Lower lobe of right lung (tissue), 2 donors: Measurements from ENCODE around the gene SULT1B1. TPM values are rescaled to one million over a fixed set of nuclear protein-coding genes. Genes with fewer than 3 reads are reported as not detected.
A peak's percentile ranks its signal among the peaks of the same experiment; 100 is the strongest.

Experiments
- ATAC-seq, 2 donors: fragments of 200-7000 bp; cut with Tn5 transposase; one replicate each; pipeline ENCODE4 v1.9.1; 2020 to 2022; ENCODE audit warnings: mild to moderate bottlenecking in 2 of 2, moderate library complexity in 2 of 2
- DNase-seq: peaks from one replicate; pipeline ENCODE4 v3.0.0-alpha.2; 2020
- H3K27ac ChIP-seq: fragments of 200-600 bp; one replicate; pipeline ENCODE4 v1.8.0; 2022
- H3K27me3 ChIP-seq: fragments of 200-600 bp; one replicate; pipeline ENCODE4 v1.8.0; 2022; ENCODE audit warnings: low read depth
- H3K36me3 ChIP-seq: fragments of 200-600 bp; one replicate; pipeline ENCODE4 v1.8.0; 2022; ENCODE audit warnings: mild to moderate bottlenecking
- H3K4me1 ChIP-seq: fragments of 200-600 bp; one replicate; pipeline ENCODE4 v1.8.0; 2022
- H3K4me3 ChIP-seq: fragments of 200-600 bp; one replicate; pipeline ENCODE4 v1.8.0; 2022; ENCODE audit warnings: mild to moderate bottlenecking
- H3K9me3 ChIP-seq: fragments of 200-600 bp; one replicate; pipeline ENCODE4 v1.8.0; 2022
- intact Hi-C: fragments of 100-400 bp; cut with DNase I; formaldehyde crosslinking; loops from one replicate; pipeline ENCODE4 v1.11.0; 2022
- total RNA-seq: library from RNA; stranded (reverse); fragmentation: NEBNext Ultra II Directional; extraction: Animal tissue kit (Norgen Biotek cat#: 25700); gene quantifications from one replicate; pipeline ENCODE4 v1.2.1, GENCODE V29; 2021
- TF ChIP-seq, protein P1 (sequence below): fragments of 200-600 bp; IDR thresholded peaks from one replicate; pipeline ENCODE4 v1.8.0; 2022; ENCODE audit warnings: antibody characterized with exemption, mild to moderate bottlenecking
- donor health status: DM: no; HTN: yes; CAD: no; lungs with severe emphysema.

The SULT1B1 gene
- total RNA-seq, 1 donor from 2014 or later, result 10.9 TPM

GRCh38 chr4:69786547-69786946 lies 26.1 kb upstream of the SULT1B1 start:
- ATAC-seq (no peak), DNase-seq (no peak)
- no peak overlapping the region for H3K27ac ChIP-seq
- H3K27me3 ChIP-seq, result no peaks in the 10 kb centered on the region
- H3K4me3 ChIP-seq, result no peak overlapping the region
- intact Hi-C loops, result no loop called here
- H3K36me3 ChIP-seq, result no peaks in the 10 kb centered on the region
- H3K9me3 ChIP-seq, result no peaks in the 10 kb centered on the region
- TF ChIP-seq, protein P1, sequence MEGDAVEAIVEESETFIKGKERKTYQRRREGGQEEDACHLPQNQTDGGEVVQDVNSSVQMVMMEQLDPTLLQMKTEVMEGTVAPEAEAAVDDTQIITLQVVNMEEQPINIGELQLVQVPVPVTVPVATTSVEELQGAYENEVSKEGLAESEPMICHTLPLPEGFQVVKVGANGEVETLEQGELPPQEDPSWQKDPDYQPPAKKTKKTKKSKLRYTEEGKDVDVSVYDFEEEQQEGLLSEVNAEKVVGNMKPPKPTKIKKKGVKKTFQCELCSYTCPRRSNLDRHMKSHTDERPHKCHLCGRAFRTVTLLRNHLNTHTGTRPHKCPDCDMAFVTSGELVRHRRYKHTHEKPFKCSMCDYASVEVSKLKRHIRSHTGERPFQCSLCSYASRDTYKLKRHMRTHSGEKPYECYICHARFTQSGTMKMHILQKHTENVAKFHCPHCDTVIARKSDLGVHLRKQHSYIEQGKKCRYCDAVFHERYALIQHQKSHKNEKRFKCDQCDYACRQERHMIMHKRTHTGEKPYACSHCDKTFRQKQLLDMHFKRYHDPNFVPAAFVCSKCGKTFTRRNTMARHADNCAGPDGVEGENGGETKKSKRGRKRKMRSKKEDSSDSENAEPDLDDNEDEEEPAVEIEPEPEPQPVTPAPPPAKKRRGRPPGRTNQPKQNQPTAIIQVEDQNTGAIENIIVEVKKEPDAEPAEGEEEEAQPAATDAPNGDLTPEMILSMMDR, result no peak
- no peaks in the 10 kb centered on the region for H3K4me1 ChIP-seq

DNA sequence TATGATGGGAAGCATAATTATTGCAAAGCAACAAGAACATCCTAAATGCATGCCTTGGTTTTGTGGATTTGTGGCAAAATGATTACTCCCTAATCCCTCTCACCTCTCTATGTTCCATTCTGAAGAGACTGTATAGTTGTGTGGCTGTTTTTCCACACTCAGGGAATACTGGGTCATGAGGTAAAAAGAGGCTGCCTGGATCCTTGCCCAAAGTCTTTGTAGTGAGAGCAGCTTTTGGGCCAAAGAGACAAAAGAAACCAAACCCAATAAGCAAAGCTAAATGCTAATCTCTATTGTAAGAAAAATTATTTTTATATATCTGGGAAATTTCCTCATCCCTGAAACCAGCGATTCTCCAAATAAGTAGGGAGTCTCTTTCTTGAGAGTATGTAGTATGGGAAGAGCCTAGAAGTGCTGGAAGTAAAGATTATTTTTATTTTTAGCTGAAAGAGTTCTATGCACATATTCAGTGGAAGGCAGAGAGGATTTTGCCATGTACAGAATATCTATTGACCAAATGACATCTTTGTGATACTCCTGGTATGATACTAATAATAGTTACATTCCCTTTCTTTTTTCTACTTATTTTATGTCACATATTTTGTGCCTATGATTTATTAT lies 24.9 kb upstream of the SULT1B1 start:
- Histone ChIP-seq H3K4me3 (no peak overlapping the region), H3K27me3 (no peaks in the 10 kb centered on the region), H3K27ac (no peak overlapping the region), H3K9me3 (no peaks in the 10 kb centered on the region), H3K36me3 (no peaks in the 10 kb centered on the region), H3K4me1 (no peaks in the 10 kb centered on the region)
- intact Hi-C loops, result no loop called here
- ATAC-seq, result no peak
- no peak for DNase-seq
- TF ChIP-seq, protein P1, result no peak

DNA sequence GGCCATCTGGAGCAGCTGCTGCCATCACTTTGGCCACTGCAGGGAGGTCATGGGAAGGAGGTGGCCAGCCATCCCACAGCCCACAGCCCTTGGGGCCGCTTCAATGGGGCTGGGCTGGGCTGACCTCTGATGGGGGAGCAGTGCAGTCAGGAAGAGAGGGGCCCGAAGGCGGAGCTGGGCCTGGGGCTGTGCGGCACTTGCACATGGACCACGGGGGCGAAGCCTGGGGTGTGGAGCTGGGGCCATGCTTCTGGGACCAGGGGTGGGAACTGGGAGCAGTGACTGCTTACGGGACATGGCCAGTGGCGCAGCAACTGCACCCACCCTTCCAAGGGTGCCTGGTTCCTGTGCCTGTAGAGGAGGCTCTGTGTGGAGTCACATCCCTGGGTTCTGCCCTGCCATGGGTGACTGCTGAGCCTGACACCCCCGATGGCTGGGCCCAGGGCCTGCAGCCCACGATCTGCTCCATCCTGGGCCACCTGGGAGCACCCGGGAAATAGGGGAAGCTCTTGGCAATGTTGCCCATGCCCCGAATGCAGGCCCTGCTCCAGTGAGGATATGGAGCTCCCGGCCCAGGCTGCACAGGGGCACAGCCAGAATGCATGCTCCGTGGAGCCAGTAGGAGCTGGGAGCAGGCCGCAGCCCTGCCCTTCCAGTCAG lies 22.4 kb upstream of the SULT1B1 start:
- Histone ChIP-seq H3K27ac (no peak overlapping the region), H3K9me3 (no peaks in the 10 kb centered on the region), H3K4me1 (no peaks in the 10 kb centered on the region), H3K4me3 (no peak overlapping the region), H3K27me3 (no peaks in the 10 kb centered on the region), H3K36me3 (no peaks in the 10 kb centered on the region)
- DNase-seq (no peak), ATAC-seq (peak; percentile 24 to 46)
- TF ChIP-seq, protein P1, result no peak
- intact Hi-C loops, result no loop called here

- TF ChIP-seq, protein P1, result no peak
- Histone ChIP-seq H3K4me3 (no peak overlapping the region), H3K27me3 (no peaks in the 10 kb centered on the region), H3K9me3 (no peaks in the 10 kb centered on the region), H3K4me1 (no peaks in the 10 kb centered on the region), H3K36me3 (no peaks in the 10 kb centered on the region), H3K27ac (no peak overlapping the region)
- ATAC-seq (no peak), DNase-seq (no peak)
- intact Hi-C loops, result no loop called here
Observed at GRCh38 chr4:69781458-69782418, 21.3 kb upstream of the SULT1B1 start.

- no peaks in the 10 kb centered on the region for H3K9me3 ChIP-seq
- ATAC-seq, result no peak
- DNase-seq, result no peak
- H3K4me1 ChIP-seq, result no peaks in the 10 kb centered on the region
- intact Hi-C loops, result no loop called here
- H3K27me3 ChIP-seq, result no peaks in the 10 kb centered on the region
- no peak overlapping the region for H3K4me3 ChIP-seq
- H3K36me3 ChIP-seq, result no peaks in the 10 kb centered on the region
- TF ChIP-seq, protein P1, result no peak
- no peak overlapping the region for H3K27ac ChIP-seq
Observed at GRCh38 chr4:69780141-69780540, 19.7 kb upstream of the SULT1B1 start.
